Islet precursor cell (in vitro differentiated cells): Measurements from ENCODE around the gene ADGRL2.

Experiments used
- DNase-seq: peaks from one replicate; pipeline ENCODE4 v3.0.0-alpha.2; 2018

The ADGRL2 gene

DNA sequence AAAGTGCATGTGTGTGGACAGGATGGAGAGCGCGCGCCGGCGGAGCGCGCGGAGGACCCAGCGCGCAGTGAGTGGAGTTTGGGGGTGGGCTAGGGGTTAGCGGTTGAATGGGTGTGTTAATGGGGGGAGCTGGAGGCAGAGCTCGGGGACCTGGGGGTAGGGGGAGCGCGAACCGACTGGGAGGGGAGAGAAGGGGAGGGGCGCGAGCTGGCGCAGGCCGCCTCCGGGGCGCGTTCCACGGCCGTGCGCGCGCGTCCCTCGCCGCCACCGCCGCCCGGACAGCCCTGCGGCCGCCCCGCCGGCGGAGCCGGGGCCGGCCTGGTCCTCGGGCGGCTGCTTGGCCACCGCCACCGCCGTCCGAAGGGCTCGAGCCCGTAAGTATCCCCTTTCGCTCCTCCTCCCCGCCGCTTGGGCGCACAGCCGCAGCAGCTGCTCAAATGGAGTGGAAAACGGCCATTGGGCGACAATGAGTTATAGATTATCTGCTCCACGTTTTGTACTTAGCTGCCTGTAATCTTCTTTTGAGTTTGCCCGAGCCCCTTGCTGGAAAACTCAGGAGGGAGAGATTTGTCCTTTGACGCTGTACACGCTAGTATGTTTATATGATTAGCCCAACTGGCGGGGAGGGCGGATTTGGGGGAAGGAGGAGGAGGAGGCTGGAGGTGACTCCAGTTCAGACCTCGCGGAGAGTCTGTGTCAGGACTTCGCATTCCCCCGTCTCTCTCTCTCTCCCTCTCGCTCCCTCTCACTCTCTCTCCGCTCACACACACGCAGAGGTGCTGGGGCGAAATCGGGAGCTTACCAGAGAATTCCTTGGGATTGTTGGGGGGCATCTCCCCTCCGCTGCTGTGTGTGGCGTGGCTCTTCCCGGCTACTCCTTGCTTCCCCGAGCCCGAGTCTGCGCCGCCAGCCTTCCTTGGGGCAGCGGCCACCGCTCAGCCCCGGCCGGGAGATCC is at the start of gene ADGRL2:
Gene ADGRL2, plus strand, starts transcription at position 240 of the 956 bp plus-strand sequence. CDS start 36,051 bp downstream, outside the sequence.
- peak; percentile 91 for DNase-seq

DNA sequence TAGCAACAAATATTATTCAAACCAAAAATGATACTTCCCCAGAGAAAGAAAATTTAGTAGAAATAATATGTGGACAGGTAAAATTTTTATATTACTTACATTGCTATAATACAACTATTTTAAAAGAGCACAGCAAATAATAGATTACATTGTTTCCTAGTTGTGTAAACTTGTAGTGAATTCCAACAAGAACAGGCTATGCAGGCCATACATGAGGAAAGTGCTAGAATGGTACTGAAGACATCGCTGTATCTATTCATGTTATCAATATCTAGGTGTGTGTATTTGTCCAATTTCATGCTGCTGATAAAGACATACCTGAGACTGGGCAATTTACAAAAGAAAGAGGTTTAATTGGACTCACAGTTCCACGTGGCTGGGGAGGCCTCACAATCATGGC is 47.9 kb upstream of the ADGRL2 start:
- no peak for DNase-seq

DNA sequence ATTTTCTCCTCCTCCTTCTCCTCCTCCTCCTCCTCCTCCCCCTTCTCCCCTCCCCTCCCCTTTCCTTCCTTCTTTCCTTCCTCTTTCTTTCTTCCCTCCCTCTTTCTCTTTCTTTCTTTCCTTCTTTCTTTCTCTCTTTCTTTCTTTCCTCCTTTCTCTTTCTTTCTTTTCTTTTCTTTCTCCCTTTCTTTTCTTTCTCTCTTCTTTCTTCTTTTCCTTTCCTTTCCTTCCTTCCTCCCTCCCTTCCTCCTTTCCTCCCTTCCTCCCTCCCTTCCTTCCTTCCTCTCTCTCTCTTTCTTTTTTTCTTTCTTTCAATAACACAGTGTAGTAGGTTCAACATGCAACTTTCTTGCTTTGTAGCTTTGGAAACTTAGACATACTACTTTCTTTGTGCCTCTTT is 46.3 kb upstream of the ADGRL2 start:
- DNase-seq, result no peak

DNA sequence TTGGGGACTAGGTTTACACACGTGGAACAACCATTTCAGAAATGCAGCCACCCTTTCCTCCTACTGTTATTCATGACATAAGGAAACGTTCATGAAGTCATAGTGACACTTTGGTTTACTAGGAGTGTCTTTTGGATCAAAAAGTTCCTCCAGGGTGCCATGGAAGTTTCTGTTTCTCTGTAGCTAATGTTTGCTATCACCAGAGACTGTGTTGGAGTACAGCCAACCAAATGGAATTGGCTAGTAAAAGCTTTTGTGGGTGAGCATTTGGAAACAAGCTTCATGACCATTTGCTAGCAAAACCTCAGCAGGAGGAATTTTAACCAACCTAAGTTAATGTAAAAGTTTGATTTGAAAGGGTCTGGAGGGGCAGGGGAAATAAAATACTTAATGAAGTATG is 43.9 kb upstream of the ADGRL2 start:
- DNase-seq, result no peak

DNA sequence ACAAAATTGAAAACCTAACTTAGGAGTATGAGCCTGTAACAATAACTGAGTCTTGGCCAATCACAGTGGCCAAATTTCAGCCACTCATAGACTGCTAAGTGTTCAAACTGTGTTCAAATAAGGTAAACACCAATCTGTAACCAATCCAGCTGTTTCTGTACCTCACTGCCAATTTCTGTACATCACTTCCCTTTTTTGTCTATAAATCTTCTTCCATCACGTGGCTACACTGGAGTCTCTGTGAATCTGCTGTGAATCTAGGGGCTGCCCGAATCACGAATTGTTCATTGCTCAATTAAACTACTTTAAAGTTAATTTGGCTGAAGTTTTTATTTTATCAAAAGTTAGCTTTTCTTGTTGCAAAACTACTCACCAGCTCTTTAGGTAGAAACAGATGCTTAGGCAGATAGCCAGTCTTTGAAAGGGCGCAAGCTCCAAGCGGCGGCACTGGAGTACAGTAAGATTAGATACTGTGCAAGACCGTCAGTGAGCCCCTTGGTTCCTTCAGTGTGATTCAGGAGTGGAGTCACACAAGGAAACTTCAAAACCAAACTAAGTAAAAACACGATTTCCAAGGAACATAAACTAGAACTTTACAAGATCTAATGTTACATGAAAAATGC is 43.2 kb upstream of the ADGRL2 start:
- no peak for DNase-seq

DNA sequence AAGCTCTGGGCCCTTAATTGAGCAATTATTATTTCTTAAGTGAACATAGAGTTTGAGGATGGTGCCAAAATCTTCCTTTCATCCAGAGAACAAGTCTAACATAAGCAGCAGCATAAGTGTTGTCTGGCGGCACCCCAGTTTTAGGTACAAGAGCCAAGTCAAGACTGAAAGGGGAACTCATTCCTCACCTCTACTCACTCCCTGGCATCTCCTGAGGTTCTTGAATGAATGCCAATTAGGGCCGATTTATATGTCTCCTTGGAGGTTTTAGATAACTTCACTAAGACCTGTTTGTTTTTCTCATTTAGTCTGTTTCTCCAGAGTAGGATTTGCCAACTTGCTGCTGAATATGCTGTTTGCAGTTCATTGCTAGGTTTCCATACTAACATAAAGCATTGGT is 42.6 kb upstream of the ADGRL2 start:
- DNase-seq, result no peak

DNA sequence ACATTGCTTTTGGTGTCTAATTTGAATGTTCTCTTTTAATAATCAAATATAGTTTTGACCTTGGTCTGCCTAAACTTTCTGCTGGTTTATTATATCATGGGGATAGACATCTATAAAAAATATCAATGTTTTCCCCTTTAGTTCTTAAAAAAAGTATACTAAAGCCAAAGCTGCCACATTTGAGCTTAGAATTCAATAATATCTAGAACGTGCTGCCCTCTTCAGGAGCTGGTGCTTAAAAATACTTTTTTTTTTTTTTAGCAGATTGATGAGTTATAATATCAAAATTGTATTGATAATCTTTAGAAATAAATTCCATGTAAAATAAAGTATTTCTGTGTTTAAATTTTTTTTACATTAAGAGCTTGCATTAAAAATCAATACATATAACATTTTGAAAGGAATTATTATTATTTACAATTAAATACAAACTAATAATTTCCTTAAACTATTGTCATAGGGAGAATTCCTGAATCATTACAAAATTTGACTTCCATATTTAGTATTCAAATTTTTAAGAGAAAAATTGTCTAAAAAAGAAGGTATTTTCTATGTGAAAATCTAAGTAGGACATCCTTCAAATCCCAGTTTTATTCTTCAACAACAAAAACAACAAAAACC is 40.1 kb upstream of the ADGRL2 start:
- no peak for DNase-seq

DNA sequence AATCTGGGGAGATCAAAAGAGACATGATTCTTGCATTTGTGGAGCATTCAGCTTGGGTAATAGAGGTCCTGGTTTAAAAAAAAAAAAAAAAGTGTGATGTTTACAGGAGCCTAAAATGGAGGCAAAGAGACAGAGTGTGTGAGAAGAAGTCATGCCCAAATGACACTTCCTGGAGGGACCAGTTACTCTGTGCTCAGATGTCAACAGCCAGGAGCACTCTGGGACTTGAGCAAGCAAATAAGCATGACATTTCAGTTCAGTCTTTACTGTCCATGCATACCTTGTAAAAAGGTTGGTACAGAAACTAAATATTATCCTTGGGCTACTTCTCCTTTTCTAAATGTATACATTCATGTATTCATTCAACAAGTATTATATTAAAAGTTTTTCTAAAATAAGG is 25.2 kb upstream of the ADGRL2 start:
- no peak for DNase-seq

DNA sequence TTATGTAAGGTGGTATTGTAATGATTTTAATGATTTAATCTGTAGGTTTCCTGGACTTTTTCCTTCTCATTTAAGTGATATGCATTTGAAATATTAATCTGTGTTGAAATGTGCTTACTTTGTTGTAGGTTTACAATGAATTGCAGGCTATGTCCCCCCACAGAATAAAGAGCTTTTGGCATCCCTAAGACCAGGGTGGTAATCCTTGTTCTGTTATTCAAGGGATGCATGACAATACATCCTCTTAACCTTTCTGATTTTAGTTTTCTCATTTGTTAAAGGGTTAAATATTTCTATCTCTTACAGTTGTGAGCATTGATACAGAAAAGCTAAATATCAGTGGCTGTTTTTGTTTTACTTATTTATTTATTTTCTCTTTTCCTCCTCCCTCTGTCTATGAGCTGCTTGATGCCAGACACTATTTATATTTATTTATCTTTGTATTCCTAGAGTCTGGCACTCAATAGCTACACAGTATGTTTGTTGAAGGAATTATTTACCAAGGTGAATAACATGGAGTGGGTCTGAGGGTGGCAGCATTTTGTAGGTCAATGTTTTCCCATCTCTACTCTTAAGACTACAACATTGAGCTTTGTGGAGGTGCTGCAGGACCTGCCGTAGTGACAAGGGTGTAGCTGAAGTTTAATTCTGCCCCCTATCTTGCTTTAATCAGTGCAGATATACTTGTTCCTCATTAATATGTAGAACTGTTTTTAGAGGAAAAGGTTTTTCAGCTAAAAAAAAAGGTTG is 19.9 kb upstream of the ADGRL2 start:
- no peak for DNase-seq

DNA sequence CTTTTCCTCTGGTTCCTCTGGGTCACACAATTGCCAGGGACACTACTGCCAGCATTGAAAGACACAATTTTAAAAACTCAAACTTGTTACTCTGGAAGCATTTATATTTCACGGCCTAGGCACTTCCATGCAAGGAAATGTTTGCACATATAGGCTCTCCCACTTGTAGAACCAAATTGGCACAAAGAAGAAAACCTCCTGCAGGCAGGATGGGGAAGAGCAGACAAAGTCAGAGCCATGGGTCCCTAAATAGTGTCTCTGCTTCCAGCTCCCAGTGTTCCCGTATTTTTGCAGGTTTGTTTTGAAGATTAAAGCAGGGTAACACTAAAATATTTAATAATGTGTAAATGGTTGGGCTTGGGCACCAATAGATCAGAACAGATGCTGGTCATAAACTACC is 19.0 kb upstream of the ADGRL2 start:
- DNase-seq, result no peak

DNA sequence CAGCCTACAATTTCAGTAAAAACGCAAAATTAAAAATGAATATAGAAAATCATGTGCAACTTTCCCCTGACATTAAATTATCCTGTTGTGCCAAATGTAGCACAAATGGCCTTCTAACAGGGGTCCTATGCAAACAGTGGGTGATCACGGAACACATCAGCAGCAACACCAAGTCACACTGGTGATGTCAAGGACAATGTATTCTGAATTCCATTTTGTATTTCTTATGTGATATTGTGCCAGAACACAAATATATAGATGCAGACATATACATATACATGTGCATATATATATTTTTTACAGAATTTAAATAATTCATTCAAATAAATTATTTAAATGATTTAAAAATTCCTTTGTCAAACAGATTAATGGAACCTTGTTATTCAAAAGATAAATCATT is 8.6 kb upstream of the ADGRL2 start:
- DNase-seq, result no peak

DNA sequence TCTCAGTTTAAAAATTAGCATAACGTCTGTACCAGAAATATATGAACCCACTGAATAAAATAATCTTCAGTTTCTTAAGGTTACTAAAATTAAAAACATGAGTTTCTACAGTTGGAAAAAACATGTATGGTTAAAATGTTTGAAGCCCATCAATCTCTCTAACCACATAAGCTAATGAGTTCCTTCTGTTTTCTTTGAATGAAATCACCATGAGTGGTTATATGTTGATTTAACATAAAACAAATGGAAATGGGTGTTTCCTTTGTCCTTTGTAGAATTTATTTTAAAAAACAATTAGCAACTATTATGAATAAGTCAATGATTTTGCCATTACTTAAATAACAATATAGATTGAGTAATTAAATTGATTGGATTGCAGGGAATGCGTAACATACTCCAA is 3.0 kb upstream of the ADGRL2 start:
- DNase-seq, result no peak

DNA sequence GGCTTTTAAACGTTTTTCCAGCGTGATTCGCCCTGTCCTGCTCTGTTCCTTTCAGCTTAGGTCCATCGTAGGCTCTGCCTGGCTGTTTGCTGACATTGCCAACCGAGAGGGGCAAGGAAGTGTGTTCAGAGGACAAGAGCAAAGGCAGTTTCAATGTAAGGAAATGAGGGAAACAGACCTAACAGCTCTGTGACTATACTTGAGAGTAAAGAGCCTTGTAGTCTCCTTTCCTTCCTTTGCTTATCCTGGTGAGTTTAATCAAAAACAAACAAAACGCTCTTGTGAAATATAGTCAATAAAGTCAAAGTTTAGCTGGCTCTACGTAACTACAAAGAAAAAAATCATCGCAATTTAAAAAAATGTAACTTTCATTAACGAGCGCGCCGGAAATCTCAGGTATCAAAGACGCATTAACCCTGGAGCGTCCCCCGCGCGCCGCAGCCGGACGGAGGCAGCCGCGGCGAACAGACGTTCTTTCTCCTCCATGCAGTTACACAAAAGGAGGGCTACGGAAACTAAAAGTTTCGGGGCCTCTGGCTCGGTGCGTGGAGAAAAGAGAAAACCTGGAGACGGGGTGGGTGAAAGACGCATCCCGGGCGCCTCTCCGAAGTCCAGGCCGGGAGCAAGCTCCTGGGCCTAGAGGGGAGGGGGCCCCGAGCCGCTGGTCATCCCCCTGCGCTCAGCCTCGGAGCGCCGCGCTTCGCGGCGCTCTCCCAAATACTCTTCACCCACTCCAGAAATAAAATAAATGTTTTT is 617 bp upstream of the ADGRL2 start:
- DNase-seq, result peak; percentile 88

DNA sequence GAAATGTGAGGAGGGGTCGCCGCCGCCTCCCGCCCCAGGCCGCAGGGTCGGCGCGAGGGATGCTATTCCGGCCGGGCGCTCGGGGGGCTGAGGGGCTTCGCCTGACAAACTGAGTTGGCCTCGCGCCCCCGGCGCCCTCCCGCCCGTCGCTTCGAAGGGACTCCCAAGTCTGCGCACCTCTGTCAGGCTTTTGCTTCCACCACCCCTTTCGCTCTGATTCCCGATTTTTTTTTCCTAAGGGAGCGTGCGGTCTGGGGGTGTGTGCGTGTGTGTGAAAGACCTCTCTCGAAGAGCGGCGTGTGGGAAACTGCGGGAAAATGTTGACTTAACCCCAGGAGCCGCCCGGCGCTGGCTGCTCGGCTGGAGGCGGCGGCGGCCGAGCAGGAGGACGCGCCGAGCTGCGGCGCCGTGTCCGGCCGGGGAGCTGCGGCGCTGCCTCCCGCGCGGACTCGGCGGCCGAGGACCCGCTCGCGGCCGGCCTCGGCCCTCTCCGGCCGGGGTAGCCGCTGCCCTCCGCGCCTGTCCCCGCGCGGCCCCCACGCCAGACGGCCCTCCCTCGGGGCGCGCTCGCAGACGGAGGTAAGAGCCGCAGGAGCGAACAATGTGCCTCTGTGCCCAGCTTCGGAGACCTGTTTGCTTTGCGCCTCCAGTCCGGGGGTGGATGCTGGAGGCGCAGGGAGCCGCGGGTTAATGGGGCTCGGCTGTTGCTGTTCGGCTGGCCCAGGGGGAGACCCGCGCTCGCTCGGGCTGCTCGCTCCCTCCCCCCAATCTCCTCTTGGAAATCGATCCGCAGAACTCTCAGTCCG is 1.1 kb downstream of the ADGRL2 start:
- peak; percentile 55 for DNase-seq

DNA sequence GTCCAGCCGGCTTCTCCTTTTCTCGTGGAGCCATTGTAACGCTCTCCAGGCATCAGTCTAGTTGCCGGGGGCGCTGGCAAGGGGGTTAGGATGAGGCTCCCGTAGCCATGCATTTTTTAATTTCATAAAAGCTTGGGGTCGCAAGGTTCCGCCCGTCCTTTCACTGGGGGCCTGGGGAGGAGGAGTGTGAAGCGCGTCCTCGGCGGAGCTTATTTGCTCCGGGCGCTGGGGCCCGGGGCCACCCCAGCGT is 1.6 kb downstream of the ADGRL2 start:
- DNase-seq, result no peak

DNA sequence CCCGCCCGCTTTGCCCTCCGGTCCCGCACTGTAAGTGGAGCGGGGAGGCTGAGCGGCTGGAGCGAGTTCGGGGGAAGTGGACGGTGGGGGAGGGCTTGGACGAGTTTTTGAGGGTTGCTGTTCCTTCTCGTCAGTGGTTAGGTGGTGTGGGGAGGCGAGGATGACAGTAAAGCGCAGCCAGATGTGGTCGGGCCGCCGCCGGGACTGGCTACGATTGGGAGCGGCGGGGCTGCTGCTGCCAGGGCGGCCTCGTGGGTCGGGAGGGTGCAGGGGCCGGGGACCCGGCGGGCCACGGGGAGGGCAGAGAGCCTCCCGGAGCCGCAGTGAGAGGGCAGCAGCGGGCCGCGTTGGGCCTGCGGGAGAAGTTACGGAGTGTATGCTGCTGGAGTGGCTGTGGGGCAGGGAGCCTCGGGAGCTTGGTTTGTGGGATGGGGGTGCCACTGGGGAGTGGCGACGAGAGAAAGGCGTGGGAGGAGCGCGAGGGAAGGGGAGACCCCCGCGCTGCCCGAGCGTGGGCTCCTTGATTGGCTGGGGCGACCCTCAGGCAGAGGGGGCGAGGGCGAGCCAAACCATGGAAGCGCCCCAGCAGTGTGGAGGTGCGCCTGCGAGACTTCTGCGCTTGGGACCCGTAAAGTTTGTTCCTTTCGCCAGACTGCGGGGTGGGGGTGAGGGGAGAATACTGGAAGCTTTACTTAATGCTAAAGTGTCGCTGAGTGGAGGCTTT is 2.1 kb downstream of the ADGRL2 start:
- DNase-seq, result peak; percentile 77

DNA sequence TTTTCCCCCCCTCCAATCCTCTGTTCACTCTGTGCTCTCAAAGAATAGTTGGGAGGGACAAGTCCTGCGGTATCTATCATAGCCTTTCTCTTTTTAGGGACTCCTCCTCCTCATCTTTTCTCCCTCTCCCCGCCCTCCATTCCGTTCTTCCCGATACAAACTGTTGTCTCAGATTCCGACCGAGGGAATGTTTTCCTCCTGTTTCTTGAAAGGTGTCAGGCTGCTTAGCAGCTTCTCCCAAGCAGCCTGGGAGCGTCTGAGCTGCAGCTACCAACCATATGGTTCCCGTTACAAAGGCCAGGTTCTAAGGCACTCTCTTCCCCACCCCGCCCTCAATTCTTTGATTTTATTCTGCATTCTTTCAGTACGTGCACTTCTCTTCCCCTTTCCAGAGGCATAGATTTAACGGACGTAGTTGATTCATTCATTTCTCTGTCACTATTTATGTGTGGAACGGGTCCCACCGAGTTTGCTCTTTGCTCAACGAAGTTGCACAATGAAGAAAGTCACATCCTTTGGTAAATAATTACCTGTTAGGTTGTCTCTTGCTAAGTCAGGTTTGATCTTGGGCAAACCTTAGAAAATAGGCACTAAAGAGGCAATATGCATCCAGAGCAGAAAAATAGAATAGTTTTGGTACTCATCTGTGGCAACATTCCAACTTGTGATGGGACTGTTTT is 2.8 kb downstream of the ADGRL2 start:
- peak; percentile 68 for DNase-seq

DNA sequence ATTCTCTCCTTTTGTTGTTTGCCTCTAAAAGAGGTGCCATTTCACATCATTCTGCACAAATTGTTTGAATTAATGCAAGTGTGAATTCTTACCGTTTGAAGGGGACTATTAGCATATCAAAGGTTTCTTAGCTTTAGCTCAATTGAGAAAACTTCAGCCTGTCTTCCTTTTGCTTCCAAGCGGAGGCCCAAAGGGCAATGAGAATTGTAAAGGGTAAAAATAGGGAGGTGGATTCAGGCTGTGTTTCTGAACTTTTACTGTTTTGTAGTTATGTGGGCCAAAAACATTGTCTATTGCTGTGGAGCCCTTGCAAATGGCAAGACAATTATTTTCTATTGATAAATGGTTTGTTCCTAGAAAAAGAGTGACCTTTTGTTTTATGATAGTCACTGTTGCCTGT is 3.6 kb downstream of the ADGRL2 start:
- DNase-seq, result no peak

DNA sequence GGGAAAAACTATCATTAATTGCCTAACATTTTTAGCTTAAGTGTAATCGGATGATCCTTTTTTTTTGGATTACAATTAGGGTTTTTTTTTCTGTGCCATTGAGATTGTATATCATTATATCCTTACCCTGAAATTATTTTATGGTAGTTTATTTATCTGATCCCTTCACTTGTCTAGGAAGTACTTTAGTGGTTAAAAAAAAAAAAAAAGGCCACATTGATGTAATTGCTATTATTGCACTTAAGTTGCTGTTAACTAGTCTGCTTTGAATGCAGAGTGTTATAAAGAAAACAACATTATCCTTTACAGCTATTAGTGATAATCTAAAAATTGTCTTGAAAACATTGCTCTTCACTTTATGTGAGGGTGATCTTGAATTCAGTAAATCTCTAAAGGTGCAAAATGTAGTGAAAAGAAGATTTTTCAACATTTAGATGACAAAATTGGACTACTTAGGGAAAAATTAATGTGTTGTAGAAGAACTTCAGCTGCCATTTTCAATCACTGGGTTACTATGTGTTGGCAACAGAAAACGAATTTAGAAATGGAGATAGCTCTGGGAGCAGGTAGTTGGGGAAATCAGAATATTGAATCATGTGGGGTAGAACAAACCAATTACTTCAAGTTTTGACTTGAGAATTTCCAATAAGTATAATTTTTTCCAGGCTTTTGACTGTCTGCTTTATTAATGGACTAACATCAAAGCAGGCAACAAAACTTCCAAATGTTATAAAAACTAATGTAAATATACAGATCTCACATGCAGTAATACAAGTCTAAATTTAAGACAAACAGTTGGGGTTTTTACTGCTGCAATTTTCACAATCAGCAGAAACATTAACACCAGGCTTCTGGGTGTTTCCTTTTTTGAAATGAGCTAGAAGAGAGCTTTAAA is 5.0 kb downstream of the ADGRL2 start:
- DNase-seq, result no peak

DNA sequence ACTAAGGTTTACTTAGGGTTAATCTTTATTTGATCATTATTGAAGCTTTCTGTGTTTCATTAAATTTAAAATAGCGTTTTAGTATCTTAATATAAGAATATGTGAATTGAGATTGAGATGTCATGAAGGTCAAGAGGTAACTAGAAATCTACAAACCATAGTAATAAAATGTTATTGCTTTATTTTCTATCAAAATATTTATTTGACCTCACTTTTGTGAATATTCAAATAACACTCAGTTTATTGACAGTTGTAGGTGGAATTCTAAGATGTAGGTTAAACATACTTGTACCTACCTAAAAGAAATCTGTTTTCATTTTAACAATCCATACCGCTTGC is 5.7 kb downstream of the ADGRL2 start:
- DNase-seq, result no peak
